DND-41 (cell line): Measurements from ENCODE around the gene SERPINI1.

ENCODE experiments used
- ATAC-seq: fragments of 200-7000 bp; cut with Tn5 transposase; 3 replicates; pipeline ENCODE4 v1.9.1; 2021; ENCODE audit warnings: low read depth; ENCODE audit not compliant: insufficient read depth
- DNase-seq: peaks from one replicate; pipeline ENCODE4 v3.0.0-alpha.2; 2020
- H2AFZ ChIP-seq: 2 replicates; pipeline ENCODE4 v1.6.0; 2012; ENCODE audit warnings: low read depth, low read length
- H3K27ac ChIP-seq: 2 replicates; pipeline ENCODE4 v1.5.1; 2012; ENCODE audit warnings: low read length, inconsistent platforms
- H3K27me3 ChIP-seq: fragments of 200-600 bp; sonication (generic); 2 replicates; pipeline ENCODE4 v1.6.0; 2012; ENCODE audit warnings: low read length, mild to moderate bottlenecking, inconsistent platforms; ENCODE audit not compliant: insufficient read depth, poor library complexity
- H3K36me3 ChIP-seq: 2 replicates; pipeline ENCODE4 v1.5.1; 2012; ENCODE audit warnings: low read length, inconsistent platforms; ENCODE audit not compliant: insufficient read depth
- H3K4me1 ChIP-seq: 2 replicates; pipeline ENCODE4 v1.5.1; 2012; ENCODE audit warnings: mild to moderate bottlenecking, low read length; ENCODE audit not compliant: insufficient read depth
- H3K4me2 ChIP-seq: 2 replicates; pipeline ENCODE4 v1.6.0; 2012; ENCODE audit warnings: mild to moderate bottlenecking, moderate library complexity, low read length, inconsistent platforms; ENCODE audit not compliant: insufficient read depth
- H3K4me3 ChIP-seq, 2 experiments: fragments of 200-600 bp in 1 of 2; shearing (Covaris generic) in 1 of 2; 2 replicates each; pipeline ENCODE4 v1.5.1; 2012 to 2016; ENCODE audit warnings: inconsistent platforms in 2 of 2, low read length in 2 of 2, mild to moderate bottlenecking in 2 of 2, low read depth in 1 of 2, moderate library complexity in 1 of 2
- H3K79me2 ChIP-seq: 2 replicates; pipeline ENCODE4 v1.6.0; 2012; ENCODE audit warnings: low read length, inconsistent platforms; ENCODE audit not compliant: insufficient read depth
- H3K9ac ChIP-seq: 2 replicates; pipeline ENCODE4 v1.6.0; 2012; ENCODE audit warnings: low read depth, mild to moderate bottlenecking, inconsistent platforms, low read length, moderate library complexity
- H3K9me3 ChIP-seq: 2 replicates; pipeline ENCODE4 v1.5.1; 2012; ENCODE audit warnings: low read length, moderate library complexity, mild to moderate bottlenecking, inconsistent platforms; ENCODE audit not compliant: insufficient read depth, severe bottlenecking
- H4K20me1 ChIP-seq: 2 replicates; pipeline ENCODE4 v1.6.0; 2012; ENCODE audit warnings: low read length; ENCODE audit not compliant: insufficient read depth
- EZH2 ChIP-seq: IDR thresholded peaks from 3 replicates; pipeline ENCODE4 v1.6.1; 2012; ENCODE audit warnings: borderline replicate concordance, low read depth, mild to moderate bottlenecking, moderate library complexity, low read length, inconsistent platforms; ENCODE audit not compliant: severe bottlenecking
- TF ChIP-seq, protein P1 (sequence below): IDR thresholded peaks from 2 replicates; pipeline ENCODE4 v1.5.1; 2012; ENCODE audit warnings: borderline replicate concordance, low read length, moderate library complexity, mild to moderate bottlenecking; ENCODE audit not compliant: poor library complexity, severe bottlenecking; ENCODE audit errors: extremely low read depth

The SERPINI1 gene

DNA sequence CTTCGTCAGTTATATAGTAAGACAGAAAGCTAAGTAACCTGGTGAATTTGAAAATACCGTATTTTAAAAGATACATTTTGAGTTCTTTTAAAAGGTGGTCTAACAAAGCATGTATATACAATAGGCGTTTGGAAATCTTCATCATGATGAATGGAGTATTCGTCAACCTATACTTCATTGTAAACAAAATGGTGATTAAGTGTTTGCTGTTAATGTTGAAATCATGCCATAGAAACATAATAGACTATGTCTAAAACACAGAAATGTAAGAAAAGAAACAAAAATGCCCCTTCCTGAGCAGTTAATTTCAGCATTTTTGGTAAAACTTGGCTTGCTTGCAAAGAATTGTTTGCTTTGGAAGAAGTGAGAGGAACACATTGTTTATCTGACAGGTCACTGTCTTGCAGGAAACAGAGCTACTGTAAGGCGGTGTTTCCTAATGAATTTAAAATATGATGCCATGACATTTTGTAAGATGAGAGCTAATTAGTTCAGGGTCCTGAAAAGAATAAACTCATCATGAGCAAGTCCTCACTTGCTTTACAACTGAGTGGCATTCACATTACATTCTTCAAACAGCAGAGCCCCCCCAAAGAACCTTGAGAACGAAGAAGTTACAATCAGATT lies 126.7 kb downstream of the SERPINI1 start:
- TF ChIP-seq, protein P1, sequence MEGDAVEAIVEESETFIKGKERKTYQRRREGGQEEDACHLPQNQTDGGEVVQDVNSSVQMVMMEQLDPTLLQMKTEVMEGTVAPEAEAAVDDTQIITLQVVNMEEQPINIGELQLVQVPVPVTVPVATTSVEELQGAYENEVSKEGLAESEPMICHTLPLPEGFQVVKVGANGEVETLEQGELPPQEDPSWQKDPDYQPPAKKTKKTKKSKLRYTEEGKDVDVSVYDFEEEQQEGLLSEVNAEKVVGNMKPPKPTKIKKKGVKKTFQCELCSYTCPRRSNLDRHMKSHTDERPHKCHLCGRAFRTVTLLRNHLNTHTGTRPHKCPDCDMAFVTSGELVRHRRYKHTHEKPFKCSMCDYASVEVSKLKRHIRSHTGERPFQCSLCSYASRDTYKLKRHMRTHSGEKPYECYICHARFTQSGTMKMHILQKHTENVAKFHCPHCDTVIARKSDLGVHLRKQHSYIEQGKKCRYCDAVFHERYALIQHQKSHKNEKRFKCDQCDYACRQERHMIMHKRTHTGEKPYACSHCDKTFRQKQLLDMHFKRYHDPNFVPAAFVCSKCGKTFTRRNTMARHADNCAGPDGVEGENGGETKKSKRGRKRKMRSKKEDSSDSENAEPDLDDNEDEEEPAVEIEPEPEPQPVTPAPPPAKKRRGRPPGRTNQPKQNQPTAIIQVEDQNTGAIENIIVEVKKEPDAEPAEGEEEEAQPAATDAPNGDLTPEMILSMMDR: no peak
- no peak for TF ChIP-seq EZH2
- H3K27ac ChIP-seq: no peak overlapping the region
- no peaks in the 10 kb centered on the region for H3K27me3 ChIP-seq
- no peaks in the 10 kb centered on the region for H3K9me3 ChIP-seq
- H4K20me1 ChIP-seq: no peaks in the 10 kb centered on the region
- no peak overlapping the region for H3K9ac ChIP-seq
- no peak overlapping the region for H2AFZ ChIP-seq
- H3K4me1 ChIP-seq: no peaks in the 10 kb centered on the region
- no peak overlapping the region for H3K4me2 ChIP-seq
- H3K79me2 ChIP-seq: no peaks in the 10 kb centered on the region
- ATAC-seq (no peak), DNase-seq (no peak)
- no peak overlapping the region for H3K4me3 ChIP-seq
- no peaks in the 10 kb centered on the region for H3K36me3 ChIP-seq

DNA sequence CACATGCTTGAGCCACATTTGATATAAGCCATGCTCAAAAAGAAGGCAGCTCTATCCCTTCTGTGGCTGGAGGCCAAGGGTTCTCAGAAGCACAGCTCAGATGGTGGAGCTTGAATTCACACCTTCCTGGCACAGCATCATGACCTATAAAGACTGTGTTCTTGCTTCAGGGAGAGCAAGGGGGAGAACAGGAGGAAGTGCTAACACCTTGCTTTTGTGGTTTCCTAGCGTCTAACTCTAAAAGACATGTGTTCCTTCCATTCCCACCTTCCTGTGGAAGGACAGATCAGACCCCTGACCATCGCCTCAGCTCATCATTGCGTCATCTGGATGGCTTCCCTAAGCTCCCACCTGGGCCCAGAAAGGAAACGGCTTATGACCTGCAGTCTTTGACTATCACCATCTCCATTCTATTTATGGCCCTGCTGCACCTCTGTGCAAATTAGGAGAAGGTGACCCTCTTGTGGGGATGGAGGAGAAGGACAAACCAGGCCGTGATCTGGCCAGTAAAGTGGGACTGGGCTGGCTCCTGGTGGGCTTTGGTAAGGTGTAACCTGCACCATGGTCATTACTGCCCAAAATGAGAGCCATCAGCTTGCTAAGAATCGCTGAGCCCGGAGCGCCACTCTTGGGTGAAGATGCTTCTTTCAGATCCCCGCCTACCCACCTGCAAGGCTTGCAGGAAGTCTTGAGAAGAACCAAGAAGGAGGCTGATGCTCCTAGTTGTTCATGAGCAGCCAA lies 128.5 kb downstream of the SERPINI1 start:
- Histone ChIP-seq H3K27ac (no peak overlapping the region), H3K4me1 (no peaks in the 10 kb centered on the region), H3K4me2 (no peak overlapping the region), H4K20me1 (no peaks in the 10 kb centered on the region), H3K9me3 (no peaks in the 10 kb centered on the region), H3K4me3 (no peak overlapping the region), H3K9ac (no peak overlapping the region), H3K79me2 (no peaks in the 10 kb centered on the region), H3K36me3 (no peaks in the 10 kb centered on the region), H3K27me3 (no peaks in the 10 kb centered on the region), H2AFZ (no peak overlapping the region)
- DNase-seq (no peak), ATAC-seq (no peak)
- TF ChIP-seq EZH2: no peak
- TF ChIP-seq, protein P1: no peak

DNA sequence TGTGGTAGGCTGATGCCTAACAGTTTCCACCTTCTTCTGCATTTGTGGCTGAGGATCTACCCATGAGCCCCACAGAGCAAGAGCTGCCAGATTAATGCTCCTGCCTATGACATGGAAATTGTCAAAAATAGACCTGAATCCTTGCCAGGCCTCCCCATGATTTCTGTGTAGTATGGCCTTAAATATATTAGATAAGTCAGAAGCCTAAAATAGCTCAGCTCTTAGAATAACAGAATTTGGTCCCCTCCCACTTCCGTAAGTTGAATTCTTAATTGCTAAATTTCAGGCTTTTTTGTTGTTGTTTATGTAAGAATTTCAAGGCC lies 129.0 kb downstream of the SERPINI1 start:
- Histone ChIP-seq H3K4me2 (no peak overlapping the region), H4K20me1 (no peaks in the 10 kb centered on the region), H3K36me3 (no peaks in the 10 kb centered on the region), H3K79me2 (no peaks in the 10 kb centered on the region), H3K27me3 (no peaks in the 10 kb centered on the region), H3K9ac (no peak overlapping the region), H3K27ac (no peak overlapping the region), H3K4me1 (no peaks in the 10 kb centered on the region), H3K4me3 (no peak overlapping the region), H3K9me3 (no peaks in the 10 kb centered on the region), H2AFZ (no peak overlapping the region)
- ATAC-seq (no peak), DNase-seq (no peak)
- no peak for TF ChIP-seq EZH2
- TF ChIP-seq, protein P1: no peak
